HFF-Myc (cell line): ENCODE results near the gene ANKRD9.
"Not testable (repeated sequence)": the region's sequence is repeated elsewhere in the genome, so short reads cannot be mapped to it uniquely, and the experiment has no call there.

Experiments
- DNase-seq: peaks from one replicate; pipeline ENCODE4 v3.0.0-alpha.2; 2011; ENCODE audit warnings: low read depth; ENCODE audit errors: extremely low read depth
- H3K4me3 ChIP-seq: replicated peaks from 2 replicates; pipeline ENCODE4 v1.5.1; 2011; ENCODE audit warnings: low read depth, mild to moderate bottlenecking, control low read depth, low read length
- CTCF ChIP-seq: IDR thresholded peaks from 2 replicates; pipeline ENCODE4 v1.5.1; 2012; ENCODE audit warnings: mild to moderate bottlenecking, low read depth, low read length, control low read depth; ENCODE audit errors: missing control alignments

Gene ANKRD9

GRCh38 chr14:102523569-102524450, 14.2 kb upstream of the ANKRD9 start:
- H3K4me3 ChIP-seq, result peak overlapping the region; percentile 59
- no peak for TF ChIP-seq CTCF
- no peak for DNase-seq

GRCh38 chr14:102523200-102523568, 13.6 kb upstream of the ANKRD9 start:
- DNase-seq, result no peak

GRCh38 chr14:102519709-102520108, 10.1 kb upstream of the ANKRD9 start:
- H3K4me3 ChIP-seq, DNase-seq: not testable (repeated sequence)

More at GRCh38 chr14:102523200-102523568, 13.6 kb upstream of the ANKRD9 start:
- no peak for TF ChIP-seq CTCF
- no peak overlapping the region for H3K4me3 ChIP-seq

GRCh38 chr14:102518063-102518648, 8.6 kb upstream of the ANKRD9 start:
- no peak overlapping the region for H3K4me3 ChIP-seq
- TF ChIP-seq CTCF, result no peak
- DNase-seq, result no peak

GRCh38 chr14:102517392-102518062, 8.0 kb upstream of the ANKRD9 start:
- H3K4me3 ChIP-seq, result peak overlapping the region; percentile 46
- no peak for TF ChIP-seq CTCF
- no peak for DNase-seq

GRCh38 chr14:102516531-102517391, 7.2 kb upstream of the ANKRD9 start:
- no peak for DNase-seq
- peak; percentile 55 for TF ChIP-seq CTCF
- H3K4me3 ChIP-seq, result peak overlapping the region; percentile 46
